ENCODE results near the gene WDR82.

WDR82 gene

DNA sequence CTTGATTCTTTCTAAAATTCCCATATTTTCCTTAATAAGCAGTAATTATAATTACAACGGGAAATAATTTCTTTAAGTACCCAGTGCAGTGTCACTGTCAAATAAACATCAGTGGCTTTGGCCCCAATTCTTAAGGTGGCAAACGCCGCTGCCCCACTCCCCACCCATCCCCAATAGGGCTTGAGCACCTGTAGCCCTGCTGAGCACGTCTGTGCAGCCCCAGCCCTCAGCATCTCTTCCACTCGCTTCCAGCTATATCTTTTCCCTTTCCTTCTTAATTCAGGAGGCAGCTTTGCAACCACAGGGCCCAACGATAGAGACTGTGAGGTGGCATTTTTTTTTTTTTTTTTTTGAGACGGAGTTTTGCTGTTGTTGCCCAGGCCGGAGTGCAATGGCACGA is 23.8 kb downstream of the WDR82 start:
- DNase-seq (ENCODE audit: low spot score): no peak

DNA sequence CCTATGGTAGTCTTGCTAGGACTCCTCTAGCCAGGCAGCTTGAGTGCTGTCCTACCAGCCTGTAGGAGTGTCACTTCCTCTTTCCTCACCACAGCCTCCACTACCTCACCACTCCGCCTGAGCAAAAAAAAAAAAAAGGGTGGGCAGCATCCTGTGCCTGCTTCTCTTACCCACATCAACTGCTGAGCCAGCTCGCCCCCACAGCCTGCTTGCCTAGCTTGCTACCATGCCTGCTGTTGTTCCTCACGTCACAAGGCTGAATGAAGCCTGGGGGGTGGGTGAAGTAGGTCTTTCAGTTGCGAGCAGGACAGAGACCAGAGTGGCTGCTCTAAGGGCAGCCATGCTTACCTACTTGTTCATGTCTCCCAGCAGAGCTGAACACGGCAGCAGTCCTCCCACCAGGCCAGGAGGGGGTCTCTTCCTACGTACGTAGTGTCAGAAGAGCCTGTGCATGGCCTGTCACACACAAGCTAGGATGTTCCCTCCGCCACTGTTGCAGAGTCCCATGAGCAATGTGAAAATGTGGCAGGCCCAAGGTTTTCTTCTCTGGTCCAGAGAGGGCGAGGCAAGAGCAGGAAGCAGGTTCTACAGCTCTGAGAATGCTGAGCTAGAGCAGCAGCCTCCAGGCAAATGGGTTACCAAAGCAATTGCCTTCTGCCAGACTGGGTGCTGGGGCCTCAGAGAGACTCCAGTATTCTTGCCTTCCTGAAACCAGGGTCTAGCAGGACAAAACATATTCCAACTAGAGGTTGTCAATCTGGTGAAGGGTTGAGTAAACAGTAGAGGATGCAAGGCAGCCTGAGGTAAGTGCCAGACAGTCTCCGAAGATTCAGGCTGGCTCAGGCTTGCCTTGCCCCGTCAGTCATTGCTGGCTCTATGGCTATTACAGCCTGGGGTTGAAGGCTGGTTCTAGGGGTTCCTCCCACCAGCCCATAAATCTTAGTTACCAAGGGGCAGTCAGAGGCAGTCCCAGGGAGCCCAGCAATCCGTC is 24.8 kb downstream of the WDR82 start:
- DNase-seq (ENCODE audit: low spot score): no peak

DNA sequence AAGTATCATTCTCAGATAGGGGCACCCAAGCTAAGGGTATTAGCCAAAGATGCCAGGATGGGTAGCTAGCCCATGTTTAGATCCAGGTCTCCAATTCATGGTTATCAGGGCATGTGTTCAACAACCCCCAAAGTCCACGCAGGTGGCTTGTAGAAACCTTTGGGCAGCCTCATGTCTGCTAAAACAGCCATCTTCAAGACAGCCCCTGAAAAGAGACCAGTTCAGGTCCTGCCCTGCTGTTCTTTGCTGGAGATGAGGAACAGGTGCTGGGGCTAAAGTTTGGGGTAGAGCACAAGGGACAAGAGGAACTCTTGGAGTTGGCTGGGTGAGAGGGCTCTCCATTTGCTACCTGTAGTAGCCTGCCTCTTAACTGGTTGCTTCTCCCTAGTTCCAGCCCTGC is 28.3 kb downstream of the WDR82 start:
- DNase-seq (ENCODE audit: low spot score): no peak

DNA sequence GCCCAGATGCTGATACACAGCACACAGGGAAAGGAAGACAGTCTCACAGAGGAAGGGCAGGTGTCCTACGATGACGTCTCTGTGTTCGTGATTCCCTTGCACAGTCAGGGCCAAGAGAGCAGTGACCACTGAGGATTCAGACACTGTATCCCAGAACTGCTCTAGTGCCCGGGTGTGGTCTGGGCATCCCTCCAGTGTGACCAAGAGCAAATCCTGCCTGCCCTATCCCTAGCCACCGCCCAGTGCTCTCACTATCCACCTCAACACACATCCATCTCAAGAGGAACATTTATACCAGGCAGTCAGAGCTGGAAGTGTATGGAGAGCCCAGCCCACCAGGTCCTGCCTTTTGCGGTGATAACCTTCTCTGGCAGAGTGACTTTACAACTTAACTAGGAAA is 28.8 kb downstream of the WDR82 start:
- no peak for DNase-seq (ENCODE audit: low spot score)

DNA sequence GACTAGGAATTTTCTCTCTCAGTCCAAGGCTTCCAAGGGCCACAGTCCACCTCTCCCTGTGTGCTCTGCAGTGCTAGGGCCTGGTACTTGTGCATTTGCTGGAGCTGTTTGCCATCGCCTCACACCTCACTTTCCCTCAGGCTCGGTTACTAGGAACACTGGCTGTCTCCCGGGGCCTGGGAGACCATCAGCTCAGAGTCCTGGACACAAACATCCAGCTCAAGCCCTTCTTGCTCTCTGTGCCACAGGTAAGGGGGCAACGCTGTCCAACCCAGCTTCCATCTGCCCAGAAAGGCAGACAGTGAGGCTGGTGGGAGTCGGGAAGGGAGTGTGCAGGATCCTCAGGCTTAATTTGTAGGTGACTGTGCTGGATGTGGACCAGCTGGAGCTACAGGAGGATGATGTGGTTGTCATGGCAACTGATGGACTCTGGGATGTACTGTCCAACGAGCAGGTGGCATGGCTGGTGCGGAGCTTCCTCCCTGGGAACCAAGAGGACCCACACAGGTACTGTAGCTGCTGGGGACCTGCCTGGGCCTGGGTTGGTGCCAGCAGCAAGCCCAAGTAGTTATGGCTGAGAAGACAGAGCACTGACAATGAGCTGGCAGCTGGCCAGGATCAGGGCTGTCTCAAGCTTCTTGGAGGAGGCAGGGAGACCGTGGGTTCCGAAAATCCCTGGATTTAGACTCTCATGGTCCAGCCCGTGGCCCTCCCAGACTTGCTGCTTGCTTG is 29.5 kb downstream of the WDR82 start:
- DNase-seq (ENCODE audit: low spot score): no peak

DNA sequence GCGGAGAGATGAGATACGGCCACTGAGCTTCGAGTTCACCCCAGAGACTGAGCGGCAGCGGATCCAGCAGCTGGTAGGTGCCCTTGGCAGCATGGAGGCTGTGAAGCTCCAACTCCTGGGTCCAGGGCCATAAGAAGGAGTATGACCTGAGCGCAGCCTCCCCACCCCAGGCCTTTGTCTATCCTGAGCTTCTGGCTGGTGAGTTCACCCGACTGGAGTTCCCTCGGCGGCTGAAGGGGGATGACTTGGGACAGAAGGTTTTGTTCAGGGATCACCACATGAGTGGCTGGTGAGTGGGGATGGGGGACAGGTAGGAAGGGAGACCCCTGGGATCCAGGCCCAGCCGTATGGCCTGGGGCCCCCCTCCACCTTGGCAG is 30.3 kb downstream of the WDR82 start:
- no peak for DNase-seq (ENCODE audit: low spot score)

DNA sequence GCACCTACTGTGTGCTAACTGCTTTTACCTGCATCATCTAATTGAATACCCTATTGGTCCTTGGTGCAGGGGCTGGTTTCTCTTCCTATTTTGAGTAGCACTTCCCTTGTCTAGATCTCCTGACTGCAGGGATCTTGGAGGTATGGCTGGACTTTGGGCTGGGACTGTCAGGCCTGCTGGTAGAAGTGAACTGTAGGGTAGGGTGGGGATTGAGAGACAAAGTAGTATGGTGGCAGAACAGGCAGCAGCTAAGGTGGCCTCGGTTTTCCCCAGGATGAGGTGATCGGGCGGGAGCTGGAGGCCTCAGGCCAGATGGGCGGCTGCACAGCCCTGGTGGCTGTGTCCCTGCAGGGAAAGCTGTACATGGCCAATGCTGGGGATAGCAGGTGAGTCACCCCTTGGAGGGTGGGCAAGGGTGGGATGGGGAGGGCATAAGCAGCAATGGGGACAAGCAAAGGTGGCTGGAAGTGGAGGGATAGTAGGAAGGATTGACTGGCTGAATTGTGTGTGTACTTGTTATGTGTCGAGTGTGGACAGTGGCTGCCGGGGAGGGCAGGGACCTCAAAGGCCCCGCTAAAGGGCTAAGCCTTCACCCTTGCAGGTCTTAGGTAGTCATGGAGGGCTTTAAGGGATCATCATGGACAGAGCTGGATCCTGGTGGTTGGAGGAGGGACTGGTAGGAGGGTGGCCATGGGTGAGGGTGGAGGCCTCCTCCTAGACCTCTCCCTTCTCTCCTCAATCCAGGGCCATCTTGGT is 30.9 kb downstream of the WDR82 start:
- no peak for DNase-seq (ENCODE audit: low spot score)

DNA sequence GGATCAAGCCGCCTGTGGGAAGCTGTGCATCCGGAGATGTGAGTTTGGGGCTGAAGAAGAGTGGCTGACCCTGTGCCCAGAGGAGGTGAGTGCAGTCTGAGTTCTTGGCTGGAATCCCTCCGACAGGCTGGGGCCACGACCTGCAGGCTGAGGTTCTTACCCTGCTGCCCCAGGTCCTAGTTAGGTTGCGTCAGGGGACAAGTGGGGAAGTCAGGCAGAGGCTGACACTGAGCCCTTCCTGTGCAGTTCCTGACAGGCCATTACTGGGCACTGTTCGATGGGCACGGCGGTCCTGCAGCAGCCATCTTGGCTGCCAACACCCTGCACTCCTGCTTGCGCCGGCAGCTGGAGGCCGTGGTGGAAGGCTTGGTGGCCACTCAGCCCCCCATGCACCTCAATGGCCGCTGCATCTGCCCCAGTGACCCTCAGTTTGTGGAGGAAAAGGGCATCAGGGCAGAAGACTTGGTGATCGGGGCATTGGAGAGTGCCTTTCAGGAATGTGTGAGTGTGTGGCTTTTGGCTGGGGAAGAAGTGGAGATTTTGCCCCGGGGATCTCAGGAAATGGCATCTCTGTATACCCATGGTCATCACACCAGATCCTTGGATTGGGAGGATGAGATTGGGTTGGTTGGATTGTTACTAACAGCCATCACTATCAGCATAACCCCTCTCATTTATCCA is 31.6 kb downstream of the WDR82 start:
- no peak for DNase-seq (ENCODE audit: low spot score)

DNA sequence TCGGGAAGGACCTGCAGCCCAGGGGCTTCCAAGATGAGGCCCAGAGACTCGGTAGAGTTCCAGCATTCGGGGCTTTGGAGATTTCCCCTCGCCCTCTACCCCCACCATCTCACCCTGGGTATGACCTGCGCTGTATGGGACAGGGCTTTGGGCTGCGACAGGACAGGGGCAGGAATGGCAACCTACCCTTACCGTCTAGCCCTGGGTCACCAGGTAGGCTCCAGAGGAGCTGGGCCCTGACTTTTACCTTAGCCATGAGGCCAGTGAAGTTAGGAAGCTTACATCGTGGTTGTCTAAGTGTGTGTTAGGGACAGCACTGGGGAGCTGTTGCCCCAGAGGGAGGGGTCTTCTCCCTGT is 32.2 kb downstream of the WDR82 start:
- no peak for DNase-seq (ENCODE audit: low spot score)

DNA sequence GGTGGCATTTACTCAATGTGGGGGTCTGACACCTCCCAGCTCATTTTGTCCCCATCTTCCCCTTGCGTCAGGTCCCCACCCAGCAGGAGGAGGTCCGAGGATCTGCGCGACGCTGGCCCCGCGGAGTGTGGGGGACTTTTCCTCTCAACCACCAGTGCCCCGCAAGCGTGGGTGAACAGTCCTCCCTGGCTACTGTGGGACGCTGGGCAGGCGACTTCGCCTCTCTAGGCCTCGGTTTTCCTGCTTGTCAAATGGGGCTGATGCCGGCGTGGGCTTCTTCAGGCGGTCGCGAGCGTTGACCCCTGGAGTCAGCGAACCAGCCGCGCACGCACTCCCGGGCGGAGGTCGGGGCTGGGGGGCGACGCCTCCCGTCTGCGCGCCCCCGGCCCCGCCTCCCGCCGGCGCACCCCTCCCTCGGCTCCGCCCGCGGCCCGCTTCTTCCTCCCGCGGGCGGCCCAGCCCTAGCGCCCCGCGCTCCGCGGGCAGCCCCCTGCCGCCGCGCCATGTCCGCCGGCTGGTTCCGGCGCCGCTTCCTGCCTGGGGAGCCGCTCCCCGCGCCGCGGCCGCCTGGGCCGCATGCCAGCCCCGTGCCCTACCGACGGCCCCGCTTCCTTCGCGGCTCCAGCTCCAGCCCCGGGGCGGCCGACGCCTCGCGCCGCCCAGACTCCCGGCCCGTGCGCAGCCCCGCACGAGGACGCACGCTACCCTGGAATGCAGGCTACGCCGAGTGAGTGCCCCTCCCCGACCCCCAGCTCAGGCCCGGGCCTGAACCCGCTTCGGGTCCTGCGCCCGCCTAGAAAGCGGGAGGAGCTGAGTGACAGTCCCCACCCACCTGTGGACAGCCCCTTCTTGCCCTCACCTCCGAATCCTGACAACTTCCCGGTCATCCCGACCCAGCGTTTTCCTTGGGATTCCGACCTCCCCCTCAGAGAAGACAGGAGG is 32.9 kb downstream of the WDR82 start, which contains the start of gene PPM1M:
PPM1M (plus strand) TSS at position 438 of the 942 bp plus-strand sequence; CDS start at position 504, 66 bp downstream.
- peak; percentile 77 for DNase-seq (ENCODE audit: low spot score)

DNA sequence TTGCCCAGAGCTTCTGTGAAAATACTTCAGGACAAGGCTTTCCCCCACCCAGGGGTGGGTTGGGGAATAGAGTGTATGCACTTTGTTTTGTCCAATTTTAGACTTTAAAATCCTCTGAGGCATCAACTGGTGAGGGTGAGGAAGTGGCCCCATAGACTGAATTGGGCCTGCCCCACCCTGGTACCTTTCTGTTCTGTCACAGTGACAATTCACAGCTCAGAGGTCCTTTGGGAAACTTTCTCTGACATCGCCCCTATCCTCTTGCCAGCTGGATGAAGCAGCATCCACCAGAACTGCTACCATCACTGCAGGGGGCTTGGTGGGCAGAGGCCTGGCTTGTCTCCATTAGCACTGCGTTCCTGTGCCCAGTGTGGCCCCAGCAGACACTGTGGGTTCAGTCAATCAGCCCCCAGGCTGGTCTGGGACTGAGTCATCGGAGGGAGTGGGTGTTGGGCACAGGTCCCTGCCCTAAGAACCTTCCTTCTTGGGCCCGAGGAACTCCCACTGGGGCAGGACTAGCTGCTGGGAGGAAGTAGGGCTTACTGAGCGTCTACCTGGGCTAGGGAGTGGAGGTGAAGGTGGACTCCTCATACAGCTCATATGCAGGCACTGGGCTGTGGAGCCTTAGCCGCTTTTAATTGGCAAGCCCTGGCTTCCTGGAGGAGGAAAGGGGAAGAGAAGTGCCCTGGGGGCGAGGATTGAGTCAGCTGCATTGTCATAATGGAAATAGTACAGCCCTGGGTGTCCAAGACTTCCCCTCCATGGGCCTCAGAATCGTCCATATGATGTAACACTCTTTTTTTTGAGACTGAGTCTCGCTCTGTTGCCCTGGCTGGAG is 34.4 kb downstream of the WDR82 start:
- no peak for DNase-seq (ENCODE audit: low spot score)

DNA sequence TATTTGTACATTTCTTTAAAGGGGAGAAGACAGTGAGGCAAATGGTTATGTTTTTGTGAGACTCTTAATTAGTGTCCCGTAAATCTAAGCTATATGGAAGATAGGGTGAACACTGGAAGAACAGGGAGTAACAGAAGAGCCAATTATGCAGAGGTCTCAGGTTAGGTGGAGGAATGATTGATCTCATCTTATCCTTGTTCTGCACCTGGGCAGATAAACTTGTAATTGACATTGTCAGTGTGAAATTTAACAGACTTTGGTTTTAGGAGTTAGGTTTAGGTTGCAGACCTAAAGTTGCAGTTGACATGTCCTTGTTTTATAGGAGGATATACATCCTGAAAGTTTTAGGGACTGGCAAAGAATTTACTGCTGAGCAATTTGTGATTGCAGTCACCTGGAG is 36.4 kb downstream of the WDR82 start:
- DNase-seq (ENCODE audit: low spot score): no peak

DNA sequence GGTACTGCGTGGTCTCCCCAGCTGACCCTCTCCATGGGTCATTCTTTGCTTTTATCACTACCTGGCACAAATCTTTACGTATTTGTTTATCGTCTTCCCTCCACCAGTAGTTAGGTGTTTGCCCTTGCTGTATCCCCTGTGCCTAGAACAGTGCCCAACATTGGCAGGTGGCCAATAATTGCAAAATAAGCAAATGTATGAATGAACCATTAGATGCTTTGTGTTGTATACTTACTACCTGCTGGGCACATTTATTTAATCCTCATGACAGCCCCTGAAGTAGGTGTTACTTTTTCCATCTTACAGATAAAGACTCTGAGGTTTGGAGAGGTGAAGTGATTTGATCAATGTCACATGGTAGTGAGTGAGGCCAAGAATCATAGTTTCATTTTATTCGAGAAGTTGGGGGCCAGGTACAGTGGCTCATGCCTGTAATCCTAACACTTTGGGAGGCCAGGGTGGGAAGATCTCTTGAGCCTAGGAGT is 37.5 kb downstream of the WDR82 start:
- DNase-seq (ENCODE audit: low spot score): no peak

DNA sequence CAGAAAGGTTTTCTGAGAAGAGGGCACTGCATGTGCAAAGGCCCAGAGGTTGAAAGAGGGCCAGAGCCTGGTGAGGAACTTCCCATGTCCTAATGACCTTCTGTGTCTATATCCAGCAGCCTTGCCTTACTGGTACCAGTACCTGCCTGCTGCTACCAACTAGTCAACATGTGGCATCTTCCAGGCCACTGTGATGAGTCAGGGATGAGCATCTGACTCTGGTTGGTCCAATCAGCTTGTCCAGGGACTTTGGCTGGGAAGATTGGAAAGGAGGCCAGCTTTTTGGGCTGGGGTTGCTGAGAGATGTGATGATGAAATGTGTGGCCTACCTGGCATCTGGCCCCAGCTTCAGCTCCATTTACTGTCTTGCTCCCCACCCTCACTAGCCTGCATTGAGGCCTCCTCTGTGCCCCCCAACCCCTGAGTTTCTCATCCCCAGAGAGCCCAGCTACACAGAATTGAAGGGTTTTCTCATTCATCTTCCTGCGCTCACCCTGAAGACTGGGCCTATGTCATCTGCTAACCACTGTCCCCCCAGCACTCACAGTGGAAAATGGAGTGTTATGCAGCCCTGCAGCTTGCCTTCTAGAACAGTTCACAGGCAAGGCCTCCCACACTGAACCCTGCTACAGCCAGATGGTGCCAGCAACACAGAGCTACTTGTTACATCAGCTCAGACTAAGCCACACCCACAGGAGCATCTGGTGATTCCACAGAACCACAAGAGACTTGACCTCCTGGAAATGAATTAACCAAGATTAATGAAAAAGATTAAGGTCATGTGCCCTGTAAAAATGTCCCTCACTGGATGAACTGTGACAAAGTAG is 38.2 kb downstream of the WDR82 start:
- no peak for DNase-seq (ENCODE audit: low spot score)

DNA sequence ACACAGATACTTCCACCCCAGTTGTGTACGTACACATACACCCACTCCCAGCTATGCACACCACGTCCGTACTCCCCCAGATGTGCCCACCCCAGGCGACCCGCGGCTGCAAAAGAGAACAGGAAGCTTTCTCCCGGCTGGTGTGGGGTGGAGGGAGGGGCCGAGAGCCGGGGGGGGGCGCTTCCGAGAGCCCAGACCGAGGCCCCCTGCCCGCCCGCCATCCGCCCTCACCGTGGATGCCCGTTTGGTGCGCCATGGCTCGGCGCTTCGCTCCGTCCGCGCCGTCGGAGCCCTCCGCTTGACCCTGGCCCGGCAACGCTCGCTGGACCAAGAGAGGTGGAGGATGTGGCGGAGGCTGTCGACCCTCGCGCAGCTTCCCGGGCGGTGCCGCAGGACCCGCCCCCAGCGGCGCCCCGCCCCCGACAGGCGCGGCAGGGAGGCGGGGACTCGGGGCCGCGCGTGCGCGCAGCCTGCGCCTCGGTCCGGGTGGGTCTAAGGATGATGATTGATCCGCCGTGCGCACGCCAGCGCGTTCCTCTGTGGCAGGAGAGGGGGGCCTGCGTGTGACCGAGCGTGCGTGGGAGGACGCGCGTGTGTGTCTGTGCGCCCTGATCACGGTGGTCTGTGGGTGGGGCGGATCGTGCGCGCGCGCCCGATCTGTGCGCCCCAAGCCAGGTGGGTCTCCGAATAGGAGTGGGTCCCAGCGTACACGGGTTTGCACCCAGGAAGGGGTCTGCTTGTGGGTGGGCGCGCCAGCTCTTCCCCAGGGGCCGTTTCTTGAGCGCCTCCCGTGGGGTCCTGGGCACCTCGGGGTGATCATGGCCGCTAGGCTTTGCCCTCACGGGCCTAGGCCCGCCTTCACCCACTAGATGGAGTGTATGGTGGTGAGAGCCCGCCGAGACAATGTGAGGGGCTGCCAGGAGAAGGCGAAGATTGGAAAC is 39.4 kb downstream of the WDR82 start, which contains the start of gene TWF2:
TWF2 (minus strand) TSS at position 398 of the 941 bp plus-strand sequence; CDS start at position 256, 142 bp downstream.
- DNase-seq (ENCODE audit: low spot score): peak; percentile 97

DNA sequence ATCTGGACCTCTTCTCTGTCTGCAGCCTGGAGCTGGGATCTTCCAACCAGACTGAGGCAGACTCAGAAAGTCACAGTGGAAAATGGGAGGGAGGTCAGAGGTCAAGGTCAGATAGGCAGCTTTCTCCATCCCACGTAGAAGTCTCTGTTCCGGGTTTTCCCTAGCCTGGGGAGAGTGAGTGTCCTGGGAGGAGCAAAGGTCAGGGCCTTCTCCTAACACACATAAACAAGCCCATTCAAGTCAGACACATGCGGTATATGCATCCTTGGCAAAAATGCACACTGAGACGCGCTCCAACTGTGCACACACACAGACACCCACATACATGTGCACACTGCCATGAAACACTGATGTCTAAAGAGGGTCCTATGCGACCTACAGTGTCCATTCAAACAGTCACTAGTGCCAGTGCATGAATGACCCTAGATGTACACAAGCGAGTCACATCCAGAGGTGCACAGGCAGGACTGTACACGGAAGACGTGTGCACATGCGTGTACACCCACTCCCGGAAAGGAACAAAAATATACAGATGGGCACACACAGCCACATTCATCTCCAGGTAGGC is 40.2 kb downstream of the WDR82 start:
- peak; percentile 75 for DNase-seq (ENCODE audit: low spot score)

DNA sequence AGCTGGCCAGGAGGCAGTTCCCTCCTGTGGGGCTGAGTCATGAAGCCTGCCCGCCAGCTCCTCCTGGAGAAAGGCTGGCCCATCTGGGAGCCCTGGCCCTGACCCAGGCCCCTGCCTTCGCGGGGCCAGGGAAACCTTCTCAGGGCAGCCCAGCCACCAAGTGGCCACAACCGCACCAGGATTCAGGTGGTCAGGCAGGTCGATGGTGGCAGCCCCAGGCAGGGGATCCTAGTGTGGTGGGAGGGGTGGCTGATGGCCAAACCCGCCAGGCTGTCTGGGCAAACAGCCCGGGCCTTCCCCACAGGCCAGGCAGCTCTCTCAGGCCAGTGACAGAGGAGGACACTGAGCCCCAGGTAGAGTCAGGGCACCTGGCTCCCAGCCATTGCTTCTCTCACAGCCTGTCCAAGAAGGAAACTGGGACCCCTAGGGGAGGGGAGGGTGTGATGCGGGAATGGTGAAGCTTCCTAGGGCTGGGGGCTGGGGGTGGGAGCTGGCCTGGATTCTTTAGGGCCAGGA is 40.7 kb downstream of the WDR82 start:
- no peak for DNase-seq (ENCODE audit: low spot score)

Data from HuH-7.5 (cell line).